ENCODE results near the gene ETV5.
A peak's percentile ranks its signal among the peaks of the same experiment; 100 is the strongest.

ETV5 gene

DNA sequence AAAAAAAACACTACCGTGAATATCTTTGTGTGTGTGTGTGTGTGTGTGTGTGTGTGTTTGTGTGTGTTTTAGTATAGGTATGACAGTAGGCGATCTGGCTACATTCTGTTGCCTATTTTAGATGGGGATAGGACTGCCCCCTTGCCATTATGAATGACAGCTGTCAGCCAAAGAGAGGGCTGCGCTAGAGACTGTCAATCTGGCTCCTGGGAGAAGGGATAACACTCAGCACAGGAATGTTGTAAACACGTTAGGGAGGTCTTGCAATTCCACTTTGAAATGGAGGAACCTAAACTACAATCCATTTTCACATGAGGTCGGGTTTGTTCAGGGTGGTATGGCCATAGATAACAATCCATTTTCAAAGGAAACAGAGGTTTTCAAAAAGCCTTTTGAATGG lies 14.1 kb upstream of the ETV5 start:
- no peak for DNase-seq (ENCODE audit: low read depth in 2 of 2)

DNA sequence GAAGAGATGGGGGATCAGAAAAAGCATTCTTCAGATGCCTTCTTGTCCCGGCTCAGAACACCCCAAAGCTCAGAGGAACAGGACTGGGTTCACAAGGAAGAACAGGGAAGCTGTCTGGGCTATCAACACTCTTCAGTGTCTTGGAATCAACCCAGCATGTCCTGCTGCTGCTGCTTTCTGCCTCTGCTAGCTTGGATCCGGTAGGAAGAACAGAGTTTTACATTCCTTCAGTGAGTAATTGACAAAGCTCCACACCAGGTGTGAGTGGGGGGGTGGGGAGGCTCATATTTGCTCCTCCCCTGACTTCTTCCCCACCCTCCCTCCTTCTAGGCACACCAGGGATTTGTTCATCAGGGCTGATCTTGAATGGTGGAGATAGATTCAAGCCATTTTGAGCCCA lies 13.1 kb upstream of the ETV5 start:
- DNase-seq (ENCODE audit: low read depth in 2 of 2): no peak

DNA sequence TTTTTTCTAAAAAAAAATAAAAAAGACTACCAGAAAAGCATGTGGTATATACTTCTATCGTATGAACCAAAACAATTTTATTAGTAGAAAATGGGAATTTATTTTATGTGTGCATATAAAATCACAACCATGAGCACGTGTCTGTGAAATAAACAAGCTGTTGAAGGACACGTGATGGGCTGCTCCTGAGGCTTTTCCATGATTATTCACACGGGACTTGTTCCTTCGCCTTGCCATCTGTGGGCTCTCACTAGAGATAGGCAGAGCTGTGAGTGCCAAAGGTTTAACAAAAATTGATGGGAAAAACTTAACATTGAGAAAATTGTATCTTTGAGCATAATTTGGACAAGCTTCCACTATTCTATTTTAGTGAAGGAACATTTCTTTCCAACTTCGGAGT lies 12.4 kb upstream of the ETV5 start:
- no peak for DNase-seq (ENCODE audit: low read depth in 2 of 2)

GRCh38 chr3:186119499-186119898 lies 10.6 kb upstream of the ETV5 start:
- no peak for DNase-seq (ENCODE audit: low read depth in 2 of 2)

GRCh38 chr3:186118692-186119091 lies 9.8 kb upstream of the ETV5 start:
- no peak for DNase-seq (ENCODE audit: low read depth in 2 of 2)

GRCh38 chr3:186117521-186118134 lies 8.7 kb upstream of the ETV5 start:
- DNase-seq (ENCODE audit: low read depth in 2 of 2): no peak

- no peak for DNase-seq (ENCODE audit: low read depth in 2 of 2)
These were observed 6.5 kb upstream of the ETV5 start for GRCh38 chr3:186115239-186115996.

- no peak for DNase-seq (ENCODE audit: low read depth in 2 of 2)
These were observed 2.4 kb upstream of the ETV5 start for GRCh38 chr3:186110975-186111974.

GRCh38 chr3:186109897-186110803 lies 1.3 kb upstream of the ETV5 start:
- no peak for DNase-seq (ENCODE audit: low read depth in 2 of 2)

DNA sequence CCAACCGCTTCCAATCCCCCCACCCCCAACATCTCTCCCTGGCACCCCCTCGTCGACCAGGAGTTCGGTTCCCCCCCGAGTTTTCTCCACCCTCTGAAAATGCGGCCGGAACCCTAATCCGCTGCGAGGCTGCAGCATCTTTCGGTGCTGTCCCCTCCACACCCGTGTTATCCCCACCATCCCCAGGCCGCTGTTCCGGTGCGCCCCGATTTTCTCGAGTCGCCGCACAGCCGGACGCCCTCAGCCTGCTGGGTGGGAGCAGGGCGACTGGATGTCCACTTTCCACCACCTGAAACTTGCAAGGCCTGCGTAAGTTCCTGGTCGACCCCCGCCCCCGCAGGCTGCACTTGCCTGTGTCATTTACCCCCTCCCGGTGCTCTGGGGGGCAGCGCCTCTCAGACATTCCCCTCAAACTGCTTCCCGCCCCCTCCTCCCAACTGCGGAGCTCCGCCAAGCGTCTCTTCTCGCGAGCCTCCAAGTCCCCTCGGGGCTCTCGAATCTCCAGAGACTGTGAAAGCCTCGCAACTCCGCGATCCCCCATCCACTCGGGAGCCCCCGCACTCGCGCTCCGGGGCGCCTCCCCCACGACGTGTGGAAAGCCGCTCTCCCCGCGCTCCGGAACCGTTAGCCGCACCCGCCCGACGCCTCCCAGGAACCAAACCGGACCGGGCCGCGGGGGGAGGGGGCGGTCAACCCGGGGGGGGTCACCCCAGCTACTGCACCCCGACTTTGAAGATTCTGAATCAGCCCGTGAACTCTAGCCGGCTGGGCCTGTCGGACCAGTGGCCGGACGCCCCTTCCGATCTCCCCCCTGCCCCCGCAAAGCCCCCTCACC lies 566 bp downstream of the ETV5 start:
- DNase-seq (ENCODE audit: low read depth in 2 of 2): no peak

GRCh38 chr3:186107215-186108105 lies 1.4 kb downstream of the ETV5 start:
- peak in 1 of 2 donors; percentile 33 for DNase-seq (ENCODE audit: low read depth in 2 of 2)

- DNase-seq (ENCODE audit: low read depth in 2 of 2): no peak
These were observed 3.3 kb downstream of the ETV5 start for GRCh38 chr3:186105543-186105942.

- DNase-seq (ENCODE audit: low read depth in 2 of 2): no peak
These were observed 6.2 kb downstream of the ETV5 start for GRCh38 chr3:186102687-186103086.

GRCh38 chr3:186100398-186100797 lies 8.5 kb downstream of the ETV5 start:
- no peak for DNase-seq (ENCODE audit: low read depth in 2 of 2)

DNA sequence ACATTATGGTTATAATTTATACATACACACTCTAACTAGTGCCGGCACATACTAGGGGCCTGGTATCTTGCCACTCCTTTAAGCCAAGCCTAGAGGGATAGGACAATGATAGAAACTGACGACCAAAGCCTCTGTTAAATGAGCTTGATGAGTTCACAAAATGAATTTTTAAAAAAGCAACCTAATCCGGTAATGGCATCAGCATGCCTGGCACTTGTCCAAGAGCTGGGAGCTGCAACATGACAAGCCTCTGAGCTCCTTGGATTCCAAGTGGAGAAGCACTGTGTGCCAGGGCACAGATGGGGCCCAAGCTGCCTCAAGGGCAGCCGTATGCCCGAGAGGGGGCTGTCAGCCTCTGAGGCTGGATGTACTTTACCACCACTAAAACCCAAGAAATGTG lies 9.7 kb downstream of the ETV5 start:
- DNase-seq (ENCODE audit: low read depth in 2 of 2): no peak

DNA sequence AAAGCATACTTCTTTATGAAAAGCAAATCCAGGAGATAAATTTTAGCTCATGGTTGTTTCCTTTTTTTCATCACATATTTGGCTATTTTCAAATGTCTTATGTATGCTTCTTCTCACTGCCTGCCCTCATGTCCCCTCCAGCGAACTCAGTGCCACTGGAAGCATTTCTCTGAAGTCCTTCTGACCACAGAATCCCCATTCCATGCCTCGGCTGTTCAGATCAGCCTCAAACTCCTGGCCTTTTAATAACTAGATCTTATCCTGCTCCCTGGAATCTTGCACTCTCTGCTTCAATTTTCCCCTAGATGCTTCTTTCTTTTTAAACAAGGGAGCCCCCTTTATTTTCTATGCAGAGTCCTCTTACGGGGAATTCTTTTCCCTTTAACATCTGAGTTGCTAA lies 10.1 kb downstream of the ETV5 start:
- no peak for DNase-seq (ENCODE audit: low read depth in 2 of 2)

- no peak for DNase-seq (ENCODE audit: low read depth in 2 of 2)
These were observed 11.0 kb downstream of the ETV5 start for GRCh38 chr3:186097663-186098451.

- no peak for DNase-seq (ENCODE audit: low read depth in 2 of 2)
These were observed 11.6 kb downstream of the ETV5 start for GRCh38 chr3:186097317-186097662.

DNA sequence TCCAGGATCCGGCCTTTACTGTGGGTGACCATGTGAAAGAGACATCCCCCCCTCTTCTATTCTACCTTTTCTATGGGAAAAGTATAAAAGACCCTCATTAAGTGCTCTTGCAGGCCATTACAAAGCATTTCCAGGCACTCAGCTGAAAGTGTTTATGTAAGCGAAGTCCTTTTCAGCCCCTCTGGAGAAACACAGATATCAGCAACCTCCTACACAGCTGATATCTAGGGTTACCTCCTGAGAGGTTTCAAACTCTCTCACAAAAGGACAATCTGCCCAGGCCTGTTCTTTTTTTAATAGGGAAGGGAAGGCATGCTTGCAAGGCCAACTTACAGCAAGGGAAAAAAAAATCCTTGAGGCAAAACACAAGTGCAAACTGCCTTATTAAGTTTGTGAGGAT lies 12.6 kb downstream of the ETV5 start:
- DNase-seq (ENCODE audit: low read depth in 2 of 2): no peak

Measured in stimulated activated CD4-positive, alpha-beta T cell treated with anti-CD3 and anti-CD28 coated beads, Interleukin-15, amount 100 ng/mL, for 48 hours (primary cell).